ENCODE measurements around the gene SLC15A3. TPM values are rescaled to one million over a fixed set of nuclear protein-coding genes. Genes with fewer than 3 reads are reported as not detected.

The SLC15A3 gene
- polyA plus RNA-seq, 3 donors: 27.1 to 121 (median 35.0) TPM

GRCh38 chr11:60935676-60936442 is 16.1 kb downstream of the SLC15A3 start:
- Histone ChIP-seq H3K4me3 (replicated peaks in 1 of 3; ENCODE audit: low read depth in 2 of 3, low read length in 3 of 3) (no peak overlapping the region), H4K20me1 (ENCODE audit: insufficient read depth, low read length) (peaks cover 69% of the 10 kb centered on the region), H3K9ac (ENCODE audit: insufficient read depth, low read length, poor library complexity, severe bottlenecking) (no peak overlapping the region), H3K79me2 (ENCODE audit: insufficient read depth, low read length) (no peaks in the 10 kb centered on the region), H3K4me2 (replicated peaks; ENCODE audit: extremely low read depth, low read length, poor library complexity, severe bottlenecking) (no peak overlapping the region), H2AFZ (ENCODE audit: insufficient read depth, low read depth, low read length, poor library complexity, severe bottlenecking) (no peak overlapping the region), H3K4me1 (ENCODE audit: control insufficient read depth in 1 of 2, insufficient read depth in 2 of 2, low read length in 2 of 2) (no peaks in the 10 kb centered on the region), H3K27me3 (ENCODE audit: control insufficient read depth in 2 of 2, insufficient read depth in 2 of 2, low read length in 2 of 2) (no peaks in the 10 kb centered on the region), H3K27ac (ENCODE audit: low read depth in 1 of 2, low read length in 2 of 2) (no peak overlapping the region), H3K36me3 (replicated peaks in 1 of 2; ENCODE audit: control insufficient read depth in 1 of 2, insufficient read depth in 2 of 2, low read length in 2 of 2) (peaks cover 44 to 45% of the 10 kb centered on the region in 2 donors), H3K9me3 (replicated peaks in 1 of 2; ENCODE audit: control insufficient read depth in 1 of 2, insufficient read depth in 1 of 2, low read length in 2 of 2) (no peaks in the 10 kb centered on the region)
- intact Hi-C loops (cut with micrococcal nuclease): no loop called here
- WGBS (ENCODE audit: insufficient coverage): 92% methylated on average over 17 of the region's 27 CpGs
- no peak for DNase-seq
- Mint-ChIP-seq H3K4me1 (peaks cover 5% of the 10 kb centered on the region), H3K9me3 (peaks cover 0 to 2% (median 0%) of the 10 kb centered on the region in 7 donors), H3K27me3 (ENCODE audit: low read depth in 3 of 3) (peaks cover 8 to 14% (median 9%) of the 10 kb centered on the region in 3 donors), H3K36me3 (peaks cover 42 to 47% of the 10 kb centered on the region in 2 donors), H3K4me3 (no peak overlapping the region), H3K27ac (peak overlapping the region in 4 of 7 donors; percentile 22 to 86 (median 46))
- TF ChIP-seq CTCF (IDR thresholded peaks at IDR 0.05): no peak

GRCh38 chr11:60934790-60935605 is 17.0 kb downstream of the SLC15A3 start:
- peaks cover 0 to 2% (median 0%) of the 10 kb centered on the region in 7 donors for H3K9me3 Mint-ChIP-seq
- Histone ChIP-seq H3K9me3 (replicated peaks in 1 of 2; ENCODE audit: control insufficient read depth in 1 of 2, insufficient read depth in 1 of 2, low read length in 2 of 2) (no peaks in the 10 kb centered on the region), H2AFZ (ENCODE audit: insufficient read depth, low read depth, low read length, poor library complexity, severe bottlenecking) (no peak overlapping the region), H3K4me3 (replicated peaks in 1 of 3; ENCODE audit: low read depth in 2 of 3, low read length in 3 of 3) (no peak overlapping the region), H4K20me1 (ENCODE audit: insufficient read depth, low read length) (peaks cover 61% of the 10 kb centered on the region), H3K79me2 (ENCODE audit: insufficient read depth, low read length) (no peaks in the 10 kb centered on the region), H3K27me3 (ENCODE audit: control insufficient read depth in 2 of 2, insufficient read depth in 2 of 2, low read length in 2 of 2) (peaks cover 0 to 9% of the 10 kb centered on the region in 2 donors), H3K4me1 (ENCODE audit: control insufficient read depth in 1 of 2, insufficient read depth in 2 of 2, low read length in 2 of 2) (no peaks in the 10 kb centered on the region), H3K27ac (ENCODE audit: low read depth in 1 of 2, low read length in 2 of 2) (no peak overlapping the region), H3K9ac (ENCODE audit: insufficient read depth, low read length, poor library complexity, severe bottlenecking) (no peak overlapping the region), H3K36me3 (replicated peaks in 1 of 2; ENCODE audit: control insufficient read depth in 1 of 2, insufficient read depth in 2 of 2, low read length in 2 of 2) (peaks cover 36 to 37% of the 10 kb centered on the region in 2 donors), H3K4me2 (replicated peaks; ENCODE audit: extremely low read depth, low read length, poor library complexity, severe bottlenecking) (no peak overlapping the region)
- peak overlapping the region in 2 of 7 donors; percentile 46 to 86 for H3K27ac Mint-ChIP-seq
- peaks cover 14 to 23% (median 17%) of the 10 kb centered on the region in 3 donors for H3K27me3 Mint-ChIP-seq (ENCODE audit: low read depth in 3 of 3)
- H3K36me3 Mint-ChIP-seq: peaks cover 34 to 38% of the 10 kb centered on the region in 2 donors
- TF ChIP-seq CTCF (IDR thresholded peaks at IDR 0.05): no peak
- 92% methylated on average over 11 of the region's 21 CpGs for WGBS (ENCODE audit: insufficient coverage)
- intact Hi-C loops (cut with micrococcal nuclease): no loop called here
- no peak for DNase-seq
- no peak overlapping the region for H3K4me3 Mint-ChIP-seq
- H3K4me1 Mint-ChIP-seq: peaks cover 5% of the 10 kb centered on the region

Measured in CD14-positive monocyte (primary cell).